ENCODE measurements around the gene TUBAL3. TPM values are rescaled to one million over a fixed set of nuclear protein-coding genes. Genes with fewer than 3 reads are reported as not detected.

The TUBAL3 gene
- total and polyA plus RNA-seq, 12 donors: not detected

- Histone ChIP-seq H3K36me3 (replicated peaks in 1 of 2) (no peaks in the 10 kb centered on the region), H3K9me3 (replicated peaks in 1 of 3) (no peaks in the 10 kb centered on the region), H3K27ac (no peak overlapping the region), H3K4me3 (no peak overlapping the region), H3K4me1 (replicated peaks in 1 of 2) (peaks cover 0 to 16% of the 10 kb centered on the region in 2 donors), H3K27me3 (no peaks in the 10 kb centered on the region)
- no peak for TF ChIP-seq POLR2A (IDR thresholded peaks at IDR 0.05)
- TF ChIP-seq CTCF (IDR thresholded peaks at IDR 0.05): no peak
- 85 to 100% (median 93%) methylated on average over 1 of the region's 1 CpG for WGBS, 4 donors
- intact Hi-C loops (cut with DNase I): loop anchor here (5.0 to 10.0 kb wide), 2 partner anchors 179 to 432 kb away; no protein-coding TSS in a partner anchor
- no peak for DNase-seq
Measured at GRCh38 chr10:5442990-5443370, 38.4 kb upstream of the TUBAL3 start.

- intact Hi-C loops (cut with DNase I): loop anchor here (5.0 to 10.0 kb wide), 2 partner anchors 180 to 432 kb away; no protein-coding TSS in a partner anchor
- Histone ChIP-seq H3K9me3 (replicated peaks in 1 of 3) (no peaks in the 10 kb centered on the region), H3K27me3 (no peaks in the 10 kb centered on the region), H3K4me1 (replicated peaks in 1 of 2) (peaks cover 0 to 15% of the 10 kb centered on the region in 2 donors), H3K27ac (no peak overlapping the region), H3K36me3 (replicated peaks in 1 of 2) (no peaks in the 10 kb centered on the region), H3K4me3 (no peak overlapping the region)
- 53 to 66% (median 57%) methylated on average over 9 of the region's 9 CpGs for WGBS, 4 donors
- peak; percentile 56 to 83 (median 73) for TF ChIP-seq CTCF (IDR thresholded peaks at IDR 0.05)
- no peak for TF ChIP-seq POLR2A (IDR thresholded peaks at IDR 0.05)
- peak in 3 of 7 donors; percentile 39 to 51 (median 40) for DNase-seq
Measured at GRCh38 chr10:5442065-5442989, 37.7 kb upstream of the TUBAL3 start.

- WGBS, 4 donors: 80 to 92% (median 87%) methylated on average over 1 to 4 of the region's 4 CpGs
Measured at GRCh38 chr10:5441106-5441505, 36.5 kb upstream of the TUBAL3 start.

More at GRCh38 chr10:5441106-5441505, 36.5 kb upstream of the TUBAL3 start:
- Histone ChIP-seq H3K4me1 (replicated peaks in 1 of 2) (peaks cover 0 to 4% of the 10 kb centered on the region in 2 donors), H3K27me3 (no peaks in the 10 kb centered on the region), H3K9me3 (replicated peaks in 1 of 3) (no peaks in the 10 kb centered on the region), H3K4me3 (no peak overlapping the region), H3K27ac (no peak overlapping the region), H3K36me3 (replicated peaks in 1 of 2) (no peaks in the 10 kb centered on the region)
- intact Hi-C loops (cut with DNase I): loop anchor here (5.0 to 10.0 kb wide), 2 partner anchors 181 to 434 kb away; no protein-coding TSS in a partner anchor
- DNase-seq: no peak
- TF ChIP-seq POLR2A (IDR thresholded peaks at IDR 0.05) (no peak), CTCF (IDR thresholded peaks at IDR 0.05) (no peak)

All from adrenal gland (tissue), 12 donors.